ENCODE results near the gene TP53I13. TPM values are rescaled to one million over a fixed set of nuclear protein-coding genes. Genes with fewer than 3 reads are reported as not detected.

The TP53I13 gene, protein sequence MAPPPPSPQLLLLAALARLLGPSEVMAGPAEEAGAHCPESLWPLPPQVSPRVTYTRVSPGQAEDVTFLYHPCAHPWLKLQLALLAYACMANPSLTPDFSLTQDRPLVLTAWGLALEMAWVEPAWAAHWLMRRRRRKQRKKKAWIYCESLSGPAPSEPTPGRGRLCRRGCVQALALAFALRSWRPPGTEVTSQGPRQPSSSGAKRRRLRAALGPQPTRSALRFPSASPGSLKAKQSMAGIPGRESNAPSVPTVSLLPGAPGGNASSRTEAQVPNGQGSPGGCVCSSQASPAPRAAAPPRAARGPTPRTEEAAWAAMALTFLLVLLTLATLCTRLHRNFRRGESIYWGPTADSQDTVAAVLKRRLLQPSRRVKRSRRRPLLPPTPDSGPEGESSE
- 10 to 100 TPM; 16.8 to 52.4 (median 38.4) TPM for total RNA-seq
- long read RNA-seq, partial matches to known transcripts: 3 of 7 reads
- long read RNA-seq, other reads (novel, unspliced or antisense): 2 of 7 reads

DNA sequence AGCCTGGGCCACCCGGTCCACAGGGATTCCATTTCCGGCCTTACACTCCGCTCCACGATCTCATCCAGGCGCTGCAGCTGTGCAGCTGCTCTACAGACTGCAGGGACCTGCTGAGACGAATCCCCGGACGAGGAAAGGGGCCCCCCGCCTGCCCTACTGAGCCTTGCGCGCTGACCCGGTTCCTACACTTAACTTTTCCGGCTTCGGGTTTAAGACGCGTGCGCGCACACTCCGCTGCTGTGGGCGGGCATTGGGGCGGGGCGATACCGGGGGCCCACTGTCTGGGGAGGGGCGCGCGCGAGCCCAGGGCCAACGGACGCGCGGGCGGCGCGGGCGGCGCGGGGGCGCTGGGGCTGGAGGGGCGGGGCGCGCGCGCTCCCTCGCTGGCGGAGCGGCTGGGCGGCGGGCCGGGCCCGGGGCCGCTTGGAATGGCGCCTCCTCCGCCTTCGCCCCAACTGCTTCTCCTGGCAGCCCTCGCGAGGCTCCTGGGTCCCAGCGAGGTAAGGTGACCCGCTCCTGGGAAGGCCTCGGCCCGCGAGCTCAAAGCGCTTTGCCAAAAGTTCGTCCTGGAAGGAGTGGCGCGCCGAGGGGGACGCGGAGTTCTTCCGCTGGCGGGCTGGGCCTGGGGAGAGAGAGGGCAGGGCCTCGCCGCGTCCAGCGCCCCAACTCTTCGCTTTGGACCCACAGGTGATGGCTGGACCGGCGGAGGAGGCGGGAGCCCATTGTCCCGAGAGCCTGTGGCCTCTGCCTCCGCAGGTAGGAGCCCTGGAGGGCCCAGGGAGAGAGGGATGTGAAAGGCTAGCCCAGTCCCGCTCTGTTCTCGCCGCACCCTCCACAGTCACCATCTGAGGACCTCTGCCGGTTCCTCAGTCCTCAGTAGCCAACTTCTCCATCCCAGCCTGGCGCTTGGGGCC lies at the start of gene TP53I13:
TP53I13 (plus strand) TSS at position 371 of the 914 bp plus-strand sequence; CDS start at position 429, 58 bp downstream.
- DNase-seq: peak; percentile 91 to 93 (median 91)
- H3K4me1 ChIP-seq: peaks cover 0 to 36% (median 11%) of the 10 kb centered on the region in 4 donors
- ATAC-seq: peak; percentile 44 to 68 (median 54)
- H3K9me3 ChIP-seq: no peaks in the 10 kb centered on the region
- intact Hi-C loops (cut with DNase I): no loop called here
- WGBS (ENCODE audit: insufficient coverage, low coverage, low lambda C conversion rate, missing lambda C conversion rate): no CpG with 5 or more reads among the region's 85 CpGs
- TF ChIP-seq, protein P1, sequence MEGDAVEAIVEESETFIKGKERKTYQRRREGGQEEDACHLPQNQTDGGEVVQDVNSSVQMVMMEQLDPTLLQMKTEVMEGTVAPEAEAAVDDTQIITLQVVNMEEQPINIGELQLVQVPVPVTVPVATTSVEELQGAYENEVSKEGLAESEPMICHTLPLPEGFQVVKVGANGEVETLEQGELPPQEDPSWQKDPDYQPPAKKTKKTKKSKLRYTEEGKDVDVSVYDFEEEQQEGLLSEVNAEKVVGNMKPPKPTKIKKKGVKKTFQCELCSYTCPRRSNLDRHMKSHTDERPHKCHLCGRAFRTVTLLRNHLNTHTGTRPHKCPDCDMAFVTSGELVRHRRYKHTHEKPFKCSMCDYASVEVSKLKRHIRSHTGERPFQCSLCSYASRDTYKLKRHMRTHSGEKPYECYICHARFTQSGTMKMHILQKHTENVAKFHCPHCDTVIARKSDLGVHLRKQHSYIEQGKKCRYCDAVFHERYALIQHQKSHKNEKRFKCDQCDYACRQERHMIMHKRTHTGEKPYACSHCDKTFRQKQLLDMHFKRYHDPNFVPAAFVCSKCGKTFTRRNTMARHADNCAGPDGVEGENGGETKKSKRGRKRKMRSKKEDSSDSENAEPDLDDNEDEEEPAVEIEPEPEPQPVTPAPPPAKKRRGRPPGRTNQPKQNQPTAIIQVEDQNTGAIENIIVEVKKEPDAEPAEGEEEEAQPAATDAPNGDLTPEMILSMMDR (IDR thresholded peaks at IDR 0.05): no peak
- TF ChIP-seq POLR2A (IDR thresholded peaks at IDR 0.05): peak; percentile 72
- no peaks in the 10 kb centered on the region for H3K36me3 ChIP-seq
- peak within 1 kb of the TSS; percentile 63 to 78 (median 76) for H3K27ac ChIP-seq
- peak within 1 kb of the TSS; percentile 68 to 83 (median 71) for H3K4me3 ChIP-seq
- H3K27me3 ChIP-seq: no peaks in the 10 kb centered on the region

- Histone ChIP-seq H3K4me1 (no peaks in the 10 kb centered on the region), H3K4me3 (no peak overlapping the region), H3K27ac (no peak overlapping the region), H3K27me3 (no peaks in the 10 kb centered on the region), H3K36me3 (peaks cover 0 to 54% (median 9%) of the 10 kb centered on the region in 4 donors), H3K9me3 (no peaks in the 10 kb centered on the region)
- no peak for ATAC-seq
- DNase-seq: no peak
- TF ChIP-seq POLR2A (IDR thresholded peaks at IDR 0.05): no peak
- TF ChIP-seq, protein P1 (IDR thresholded peaks at IDR 0.05): no peak
- 97% methylated on average over 3 of the region's 3 CpGs for whole genome bisulfite sequencing (ENCODE audit: insufficient coverage, low coverage, low lambda C conversion rate, missing lambda C conversion rate)
- intact Hi-C loops (cut with DNase I): no loop called here
These were observed 43.8 kb upstream of the TP53I13 start for GRCh38 chr17:29524692-29525091.

- intact Hi-C loops (cut with DNase I): no loop called here
- 75% methylated on average over 2 of the region's 3 CpGs for WGBS (ENCODE audit: insufficient coverage, low coverage, low lambda C conversion rate, missing lambda C conversion rate)
- ATAC-seq: peak in 2 of 4 donors; percentile 55 to 62
- Histone ChIP-seq H3K4me3 (no peak overlapping the region), H3K9me3 (no peaks in the 10 kb centered on the region), H3K4me1 (no peaks in the 10 kb centered on the region), H3K36me3 (peaks cover 0 to 44% (median 6%) of the 10 kb centered on the region in 4 donors), H3K27me3 (no peaks in the 10 kb centered on the region), H3K27ac (no peak overlapping the region)
- no peak for DNase-seq
- no peak for TF ChIP-seq POLR2A (IDR thresholded peaks at IDR 0.05)
- TF ChIP-seq, protein P1 (IDR thresholded peaks at IDR 0.05): no peak
These were observed 42.2 kb upstream of the TP53I13 start for GRCh38 chr17:29526322-29526721.

GRCh38 chr17:29533976-29534375 lies 34.5 kb upstream of the TP53I13 start:
- H3K27ac ChIP-seq: no peak overlapping the region
- no peak overlapping the region for H3K4me3 ChIP-seq
- no peaks in the 10 kb centered on the region for H3K9me3 ChIP-seq
- DNase-seq (no peak), ATAC-seq (no peak)
- intact Hi-C loops (cut with DNase I): no loop called here
- no peaks in the 10 kb centered on the region for H3K27me3 ChIP-seq
- WGBS (ENCODE audit: insufficient coverage, low coverage, low lambda C conversion rate, missing lambda C conversion rate): 88% methylated on average over 8 of the region's 8 CpGs
- TF ChIP-seq POLR2A (IDR thresholded peaks at IDR 0.05): no peak
- TF ChIP-seq, protein P1 (IDR thresholded peaks at IDR 0.05): no peak
- H3K4me1 ChIP-seq: no peaks in the 10 kb centered on the region
- peaks cover 0 to 23% (median 10%) of the 10 kb centered on the region in 4 donors for H3K36me3 ChIP-seq

Data from right lobe of liver (tissue), 6 donors.